GM19023 (cell line): ENCODE measurements around the gene NLGN2.
A peak's percentile ranks its signal among the peaks of the same experiment; 100 is the strongest.
"Not testable (repeated sequence)": the region's sequence is repeated elsewhere in the genome, so short reads cannot be mapped to it uniquely, and the experiment has no call there.

Experiments used
- ATAC-seq: cut with Tn5 transposase; IDR thresholded peaks from one replicate; pipeline ENCODE4 v1.9.1; 2021; ENCODE audit warnings: mild to moderate bottlenecking, moderate library complexity; ENCODE audit not compliant: unreplicated experiment

The NLGN2 gene

GRCh38 chr17:7407485-7408251 is at the start of gene NLGN2:
NLGN2 (plus strand) TSS chr17:7407845; CDS start chr17:7408256, 411 bp downstream.
- ATAC-seq, result no peak

GRCh38 chr17:7361906-7362305 is 45.7 kb upstream of the NLGN2 start:
- ATAC-seq, result no peak

- ATAC-seq, result no peak
Observed at GRCh38 chr17:7363311-7363710, 44.3 kb upstream of the NLGN2 start.

- ATAC-seq, result not testable (repeated sequence)
Observed at GRCh38 chr17:7365963-7366362, 41.7 kb upstream of the NLGN2 start.

- ATAC-seq, result no peak
Observed at GRCh38 chr17:7367083-7367482, 40.6 kb upstream of the NLGN2 start.

- no peak for ATAC-seq
Observed at GRCh38 chr17:7367918-7368598, 39.6 kb upstream of the NLGN2 start.

GRCh38 chr17:7368599-7368994 is 39.0 kb upstream of the NLGN2 start:
- ATAC-seq, result not testable (repeated sequence)

GRCh38 chr17:7369825-7370224 is 37.8 kb upstream of the NLGN2 start:
- ATAC-seq, result no peak

- no peak for ATAC-seq
Observed at GRCh38 chr17:7370853-7371252, 36.8 kb upstream of the NLGN2 start.

GRCh38 chr17:7374353-7374752 is 33.3 kb upstream of the NLGN2 start:
- no peak for ATAC-seq

GRCh38 chr17:7379134-7379533 is 28.5 kb upstream of the NLGN2 start:
- no peak for ATAC-seq

GRCh38 chr17:7380321-7380720 is 27.3 kb upstream of the NLGN2 start:
- no peak for ATAC-seq

GRCh38 chr17:7380855-7381683 is 26.6 kb upstream of the NLGN2 start, which contains the start of gene TNK1:
TNK1 (plus strand) TSS chr17:7381089; CDS start chr17:7382927, 1,838 bp downstream.
- no peak for ATAC-seq

- no peak for ATAC-seq
Observed at GRCh38 chr17:7382901-7383300, 24.7 kb upstream of the NLGN2 start.

- no peak for ATAC-seq
Observed at GRCh38 chr17:7383371-7383741, 24.3 kb upstream of the NLGN2 start.

GRCh38 chr17:7383742-7384488 is 23.7 kb upstream of the NLGN2 start:
- ATAC-seq, result peak; percentile 70

GRCh38 chr17:7384489-7385081 is 23.1 kb upstream of the NLGN2 start:
- ATAC-seq, result no peak

- ATAC-seq, result no peak
Observed at GRCh38 chr17:7388856-7389255, 18.8 kb upstream of the NLGN2 start.

- ATAC-seq, result no peak
Observed at GRCh38 chr17:7389924-7390910, 17.4 kb upstream of the NLGN2 start.
